ENCODE measurements around the gene RAB33A.

Gene RAB33A

DNA sequence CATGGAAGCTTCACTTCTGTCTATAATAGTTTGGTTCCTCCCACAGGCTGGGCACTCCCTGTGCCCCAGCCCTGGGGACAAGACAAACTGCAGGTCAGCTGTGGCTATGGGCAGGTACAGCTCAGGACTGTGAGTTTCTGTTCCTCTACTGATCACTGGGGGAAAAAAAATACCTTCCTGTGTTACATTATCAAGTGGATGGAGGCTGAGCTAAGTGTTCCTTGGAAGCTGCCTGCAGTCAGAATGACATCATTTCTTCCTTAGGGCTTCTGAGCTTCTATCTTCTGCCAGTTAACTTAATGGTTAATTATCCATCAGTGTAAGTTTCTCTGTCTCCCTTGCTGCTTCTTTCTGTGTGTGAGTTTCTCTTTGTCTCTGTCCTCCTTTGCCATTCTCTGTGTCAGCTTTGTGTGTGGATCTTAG, 4.6 kb downstream of the RAB33A start:
- DNase-seq (ENCODE audit: low read depth in 1 of 2, low spot score in 1 of 2): no peak
- in situ Hi-C loops (cut with HindIII; ENCODE audit: low pct_unique_long_range_greater_than_20kb, low sequenced_read_pairs): no loop called here
- TF ChIP-seq JUND (IDR thresholded peaks at IDR 0.05; ENCODE audit: low read depth): no peak

DNA sequence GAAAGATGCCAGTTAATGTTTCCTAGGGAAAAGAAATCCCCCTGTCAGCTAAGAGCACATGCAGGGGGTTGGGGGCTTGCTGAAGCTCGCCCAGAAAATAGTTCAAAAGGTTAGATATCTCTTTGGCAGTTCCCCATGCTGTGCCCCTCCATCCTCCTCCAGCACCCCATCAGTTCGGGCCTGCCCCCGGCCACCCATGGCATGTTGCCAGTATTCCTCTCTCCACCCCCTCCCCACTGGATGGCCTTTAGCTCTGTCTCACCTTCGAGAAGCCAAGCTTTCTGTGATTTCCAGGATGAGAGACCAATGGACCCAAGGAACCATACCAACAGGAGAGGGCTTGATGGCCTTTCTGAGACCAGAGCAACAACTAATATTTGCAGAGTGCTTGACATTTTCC, 5.2 kb downstream of the RAB33A start:
- no peak for DNase-seq (ENCODE audit: low read depth in 1 of 2, low spot score in 1 of 2)
- no peak for TF ChIP-seq JUND (IDR thresholded peaks at IDR 0.05; ENCODE audit: low read depth)
- in situ Hi-C loops (cut with HindIII; ENCODE audit: low pct_unique_long_range_greater_than_20kb, low sequenced_read_pairs): no loop called here

- in situ Hi-C loops (cut with HindIII; ENCODE audit: low pct_unique_long_range_greater_than_20kb, low sequenced_read_pairs): no loop called here
- no peak for DNase-seq (ENCODE audit: low read depth in 1 of 2, low spot score in 1 of 2)
- TF ChIP-seq JUND (IDR thresholded peaks at IDR 0.05; ENCODE audit: low read depth): no peak
Observed at GRCh38 chrX:130179170-130179569, 7.4 kb downstream of the RAB33A start.

GRCh38 chrX:130179579-130180215, 7.9 kb downstream of the RAB33A start:
- TF ChIP-seq JUND (IDR thresholded peaks at IDR 0.05; ENCODE audit: low read depth): no peak
- in situ Hi-C loops (cut with HindIII; ENCODE audit: low pct_unique_long_range_greater_than_20kb, low sequenced_read_pairs): no loop called here
- DNase-seq (ENCODE audit: low read depth in 1 of 2, low spot score in 1 of 2): no peak

DNA sequence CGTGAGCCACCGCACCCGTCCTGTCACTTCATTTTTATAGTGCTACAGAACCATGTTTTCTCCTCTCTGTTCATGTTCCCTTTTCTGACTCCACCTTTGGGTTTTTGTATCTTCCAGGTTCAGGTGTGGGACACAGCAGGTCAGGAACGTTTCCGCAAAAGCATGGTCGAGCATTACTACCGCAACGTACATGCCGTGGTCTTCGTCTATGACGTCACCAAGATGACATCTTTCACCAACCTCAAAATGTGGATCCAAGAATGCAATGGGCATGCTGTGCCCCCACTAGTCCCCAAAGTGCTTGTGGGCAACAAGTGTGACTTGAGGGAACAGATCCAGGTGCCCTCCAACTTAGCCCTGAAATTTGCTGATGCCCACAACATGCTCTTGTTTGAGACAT, 12.4 kb downstream of the RAB33A start:
- DNase-seq (ENCODE audit: low read depth in 1 of 2, low spot score in 1 of 2): no peak
- in situ Hi-C loops (cut with HindIII; ENCODE audit: low pct_unique_long_range_greater_than_20kb, low sequenced_read_pairs): no loop called here
- no peak for TF ChIP-seq JUND (IDR thresholded peaks at IDR 0.05; ENCODE audit: low read depth)

DNA sequence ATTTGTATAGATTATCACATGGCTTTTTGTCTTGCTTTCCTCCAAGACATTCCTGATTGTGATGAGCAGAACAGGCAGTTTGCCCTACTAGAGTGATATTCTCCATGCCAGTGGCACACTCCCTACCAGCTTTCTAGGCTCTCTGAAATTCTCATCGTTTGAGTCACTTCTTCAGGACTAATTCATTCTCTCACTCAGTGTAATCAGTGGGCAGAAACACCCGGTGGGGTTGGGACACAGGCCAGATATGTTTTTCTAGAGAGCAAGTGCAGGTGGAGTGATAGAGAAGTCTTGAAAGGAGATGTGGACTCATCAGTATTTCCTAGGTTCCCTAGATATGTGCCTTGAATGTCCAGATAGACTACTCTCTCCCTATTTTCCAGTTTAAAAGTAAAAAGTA, 13.1 kb downstream of the RAB33A start:
- no peak for DNase-seq (ENCODE audit: low read depth in 1 of 2, low spot score in 1 of 2)
- in situ Hi-C loops (cut with HindIII; ENCODE audit: low pct_unique_long_range_greater_than_20kb, low sequenced_read_pairs): no loop called here
- no peak for TF ChIP-seq JUND (IDR thresholded peaks at IDR 0.05; ENCODE audit: low read depth)

- no peak for TF ChIP-seq JUND (IDR thresholded peaks at IDR 0.05; ENCODE audit: low read depth)
- in situ Hi-C loops (cut with HindIII; ENCODE audit: low pct_unique_long_range_greater_than_20kb, low sequenced_read_pairs): no loop called here
- no peak for DNase-seq (ENCODE audit: low read depth in 1 of 2, low spot score in 1 of 2)
Observed at GRCh38 chrX:130186651-130187050, 14.9 kb downstream of the RAB33A start.

- DNase-seq (ENCODE audit: low read depth in 1 of 2, low spot score in 1 of 2): no peak
- TF ChIP-seq JUND (IDR thresholded peaks at IDR 0.05; ENCODE audit: low read depth): no peak
- in situ Hi-C loops (cut with HindIII; ENCODE audit: low pct_unique_long_range_greater_than_20kb, low sequenced_read_pairs): no loop called here
Observed at GRCh38 chrX:130190801-130191200, 19.0 kb downstream of the RAB33A start.

GRCh38 chrX:130196466-130196865, 24.7 kb downstream of the RAB33A start:
- TF ChIP-seq JUND (IDR thresholded peaks at IDR 0.05; ENCODE audit: low read depth): no peak
- in situ Hi-C loops (cut with HindIII; ENCODE audit: low pct_unique_long_range_greater_than_20kb, low sequenced_read_pairs): no loop called here
- no peak for DNase-seq (ENCODE audit: low read depth in 1 of 2, low spot score in 1 of 2)

DNA sequence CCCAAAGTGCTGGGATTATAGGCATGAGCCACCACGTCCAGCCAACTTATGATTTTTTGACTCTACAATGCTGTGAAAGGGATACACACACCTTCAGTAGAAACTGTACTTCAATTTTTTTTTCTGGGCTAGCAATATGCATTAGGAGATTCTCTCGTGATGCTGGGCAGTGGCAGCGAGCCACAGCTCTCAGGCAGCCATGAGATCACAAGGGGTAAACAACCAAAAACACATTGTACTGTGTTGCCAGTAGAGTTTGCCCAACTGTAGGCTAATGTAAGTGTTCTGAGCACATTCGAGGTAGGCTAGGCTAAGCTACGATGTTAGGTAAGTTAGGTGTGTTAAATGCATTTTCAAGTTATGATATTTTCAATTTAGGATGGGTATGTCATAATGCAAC, 25.7 kb downstream of the RAB33A start:
- in situ Hi-C loops (cut with HindIII; ENCODE audit: low pct_unique_long_range_greater_than_20kb, low sequenced_read_pairs): no loop called here
- no peak for DNase-seq (ENCODE audit: low read depth in 1 of 2, low spot score in 1 of 2)
- no peak for TF ChIP-seq JUND (IDR thresholded peaks at IDR 0.05; ENCODE audit: low read depth)

- in situ Hi-C loops (cut with HindIII; ENCODE audit: low pct_unique_long_range_greater_than_20kb, low sequenced_read_pairs): no loop called here
- no peak for TF ChIP-seq JUND (IDR thresholded peaks at IDR 0.05; ENCODE audit: low read depth)
- DNase-seq (ENCODE audit: low read depth in 1 of 2, low spot score in 1 of 2): no peak
Observed at GRCh38 chrX:130204647-130205046, 32.9 kb downstream of the RAB33A start.

GRCh38 chrX:130211415-130212186, 39.8 kb downstream of the RAB33A start:
- DNase-seq (ENCODE audit: low read depth in 1 of 2, low spot score in 1 of 2): no peak
- no peak for TF ChIP-seq JUND (IDR thresholded peaks at IDR 0.05; ENCODE audit: low read depth)
- in situ Hi-C loops (cut with HindIII; ENCODE audit: low pct_unique_long_range_greater_than_20kb, low sequenced_read_pairs): no loop called here

GRCh38 chrX:130212371-130212770, 40.6 kb downstream of the RAB33A start:
- no peak for DNase-seq (ENCODE audit: low read depth in 1 of 2, low spot score in 1 of 2)
- in situ Hi-C loops (cut with HindIII; ENCODE audit: low pct_unique_long_range_greater_than_20kb, low sequenced_read_pairs): no loop called here
- TF ChIP-seq JUND (IDR thresholded peaks at IDR 0.05; ENCODE audit: low read depth): no peak
